Urinary bladder (tissue), 4 donors: ENCODE measurements around the gene DNAH2. TPM values are rescaled to one million over a fixed set of nuclear protein-coding genes. Genes with fewer than 3 reads are reported as not detected.
"Not testable (repeated sequence)": the region's sequence is repeated elsewhere in the genome, so short reads cannot be mapped to it uniquely, and the experiment has no call there.

Experiments
- DNase-seq: peaks from one replicate; pipeline ENCODE4 v3.0.0-alpha.2; 2015; ENCODE audit errors: extremely low spot score
- H3K27ac ChIP-seq: one replicate; pipeline ENCODE4 v1.5.1; 2013; ENCODE audit warnings: low read depth, mild to moderate bottlenecking, moderate library complexity
- H3K36me3 ChIP-seq: one replicate; pipeline ENCODE4 v1.6.1; 2013; ENCODE audit warnings: mild to moderate bottlenecking, moderate library complexity; ENCODE audit not compliant: insufficient read depth
- H3K4me1 ChIP-seq: one replicate; pipeline ENCODE4 v1.6.1; 2013; ENCODE audit warnings: mild to moderate bottlenecking, moderate library complexity; ENCODE audit not compliant: insufficient read depth
- H3K4me3 ChIP-seq: one replicate; pipeline ENCODE4 v1.5.1; 2013; ENCODE audit warnings: low read depth, low read length
- WGBS: extraction: QIAGEN DNeasy Blood & Tissue Kit; methylation state at CpG from one replicate; pipeline ENCODE4 v1.1.7; 2013; 5-methylcytosine and 5-hydroxymethylcytosine counted together
- polyA plus RNA-seq: library from polyadenylated mRNA; stranded (reverse); fragments of 200-250 nt; gene quantifications from one replicate; pipeline ENCODE4 v1.2.3, GENCODE V29; 2013
- total RNA-seq: library from RNA; depleted of rRNA; stranded (reverse); fragments of >200 nt; gene quantifications from one replicate; pipeline ENCODE4 v1.2.3, GENCODE V29; 2014
- donor health status: healthy with polysubstance abuse.
- donor health status: healthy.

The DNAH2 gene
- total and polyA plus RNA-seq, 2 donors, result 0.11 to 0.16 TPM

- Histone ChIP-seq H3K4me3 (no peak overlapping the region), H3K36me3 (no peaks in the 10 kb centered on the region), H3K4me1 (no peaks in the 10 kb centered on the region), H3K27ac (no peak overlapping the region)
- DNase-seq, result no peak
- WGBS, result 91% methylated on average over 5 of the region's 5 CpGs
Observed at GRCh38 chr17:7790150-7790549, 72.6 kb downstream of the DNAH2 start.

GRCh38 chr17:7792611-7793010 is 75.1 kb downstream of the DNAH2 start:
- no peak overlapping the region for H3K4me3 ChIP-seq
- H3K27ac ChIP-seq, result no peak overlapping the region
- H3K4me1 ChIP-seq, result no peaks in the 10 kb centered on the region
- WGBS, result 94% methylated on average over 17 of the region's 17 CpGs
- DNase-seq, result no peak
- no peaks in the 10 kb centered on the region for H3K36me3 ChIP-seq

- DNase-seq, result no peak
- 55% methylated on average over 19 of the region's 19 CpGs for WGBS
- H3K4me1 ChIP-seq, result no peaks in the 10 kb centered on the region
- no peak overlapping the region for H3K27ac ChIP-seq
- H3K36me3 ChIP-seq, result no peaks in the 10 kb centered on the region
- H3K4me3 ChIP-seq, result no peak overlapping the region
Observed at GRCh38 chr17:7794075-7794663, 76.6 kb downstream of the DNAH2 start.

- DNase-seq, result no peak
- H3K27ac ChIP-seq, result no peak overlapping the region
- H3K4me1 ChIP-seq, result no peaks in the 10 kb centered on the region
- no peaks in the 10 kb centered on the region for H3K36me3 ChIP-seq
- 89% methylated on average over 13 of the region's 13 CpGs for WGBS
- no peak overlapping the region for H3K4me3 ChIP-seq
Observed at GRCh38 chr17:7797976-7798375, 80.4 kb downstream of the DNAH2 start.

- DNase-seq, result no peak
- no peaks in the 10 kb centered on the region for H3K4me1 ChIP-seq
- WGBS, result 86% methylated on average over 13 of the region's 13 CpGs
- H3K27ac ChIP-seq, result no peak overlapping the region
- H3K4me3 ChIP-seq, result no peak overlapping the region
- H3K36me3 ChIP-seq, result no peaks in the 10 kb centered on the region
Observed at GRCh38 chr17:7798839-7799238, 81.3 kb downstream of the DNAH2 start.

GRCh38 chr17:7803981-7804380 is 86.4 kb downstream of the DNAH2 start:
- peak; percentile 28 for DNase-seq
- WGBS, result 34% methylated on average over 13 of the region's 13 CpGs

GRCh38 chr17:7806587-7806986 is 89.0 kb downstream of the DNAH2 start:
- Histone ChIP-seq H3K4me3 (no peak overlapping the region), H3K36me3 (no peaks in the 10 kb centered on the region), H3K27ac (no peak overlapping the region), H3K4me1 (no peaks in the 10 kb centered on the region)
- DNase-seq, result no peak
- WGBS, result 82% methylated on average over 6 of the region's 6 CpGs

More at GRCh38 chr17:7803981-7804380, 86.4 kb downstream of the DNAH2 start:
- no peak overlapping the region for H3K4me3 ChIP-seq
- no peaks in the 10 kb centered on the region for H3K36me3 ChIP-seq
- H3K27ac ChIP-seq, result peak overlapping the region; percentile 56
- no peaks in the 10 kb centered on the region for H3K4me1 ChIP-seq

GRCh38 chr17:7807206-7807605 is 89.7 kb downstream of the DNAH2 start:
- Histone ChIP-seq H3K4me3 (no peak overlapping the region), H3K36me3 (no peaks in the 10 kb centered on the region), H3K27ac (no peak overlapping the region), H3K4me1 (no peaks in the 10 kb centered on the region)
- DNase-seq, result no peak
- 83% methylated on average over 21 of the region's 21 CpGs for WGBS

- Histone ChIP-seq H3K4me3 (no peak overlapping the region), H3K27ac (no peak overlapping the region), H3K4me1 (no peaks in the 10 kb centered on the region), H3K36me3 (no peaks in the 10 kb centered on the region)
- 55% methylated on average over 11 of the region's 11 CpGs for WGBS
- DNase-seq, result no peak
Observed at GRCh38 chr17:7809086-7809790, 91.7 kb downstream of the DNAH2 start.

- not testable (repeated sequence) for H3K4me1 ChIP-seq, H3K4me3 ChIP-seq, DNase-seq, H3K27ac ChIP-seq, H3K36me3 ChIP-seq
- WGBS, result 79% methylated on average over 9 of the region's 9 CpGs
Observed at GRCh38 chr17:7809791-7810343, 92.3 kb downstream of the DNAH2 start.

- no peaks in the 10 kb centered on the region for H3K36me3 ChIP-seq
- H3K4me1 ChIP-seq, result no peaks in the 10 kb centered on the region
- no peak overlapping the region for H3K27ac ChIP-seq
- 79% methylated on average over 3 of the region's 3 CpGs for WGBS
- no peak for DNase-seq
- no peak overlapping the region for H3K4me3 ChIP-seq
Observed at GRCh38 chr17:7811251-7811650, 93.7 kb downstream of the DNAH2 start.

- DNase-seq, result no peak
- 93% methylated on average over 5 of the region's 5 CpGs for WGBS
Observed at GRCh38 chr17:7814969-7815368, 97.4 kb downstream of the DNAH2 start.

GRCh38 chr17:7816926-7817642 is 99.5 kb downstream of the DNAH2 start:
- Histone ChIP-seq H3K36me3 (no peaks in the 10 kb centered on the region), H3K4me1 (no peaks in the 10 kb centered on the region), H3K27ac (no peak overlapping the region), H3K4me3 (no peak overlapping the region)
- WGBS, result 54% methylated on average over 10 of the region's 10 CpGs
- DNase-seq, result no peak

More at GRCh38 chr17:7814969-7815368, 97.4 kb downstream of the DNAH2 start:
- Histone ChIP-seq H3K36me3 (no peaks in the 10 kb centered on the region), H3K4me3 (no peak overlapping the region), H3K27ac (no peak overlapping the region), H3K4me1 (no peaks in the 10 kb centered on the region)

GRCh38 chr17:7817643-7817964 is 100.1 kb downstream of the DNAH2 start:
- Histone ChIP-seq H3K4me3 (no peak overlapping the region), H3K36me3 (no peaks in the 10 kb centered on the region), H3K4me1 (no peaks in the 10 kb centered on the region), H3K27ac (no peak overlapping the region)
- WGBS, result 84% methylated on average over 9 of the region's 9 CpGs
- no peak for DNase-seq
